Left lobe of liver (tissue), 2 donors: ENCODE measurements around the gene SMPD3. TPM values are rescaled to one million over a fixed set of nuclear protein-coding genes. Genes with fewer than 3 reads are reported as not detected.

Source experiments
- ATAC-seq: fragments of 200-7000 bp; cut with Tn5 transposase; one replicate; pipeline ENCODE4 v1.9.1; 2020; ENCODE audit warnings: mild to moderate bottlenecking, moderate library complexity
- DNase-seq: peaks from one replicate; pipeline ENCODE4 v3.0.0-alpha.2; 2020; ENCODE audit warnings: low spot score
- total RNA-seq: library from RNA; stranded (reverse); gene quantifications from one replicate; pipeline ENCODE4 v1.2.1, GENCODE V29; 2021
- donor health status: DM: no; HTN: no; CAD: no; lungs with moderate emphysema.
- donor health status: DM: no; HTN: yes; CAD: no.

Gene SMPD3
- total RNA-seq, 1 donor from 2014 or later = 32.7 TPM

- ATAC-seq = peak; percentile 88
These were observed 25.2 kb upstream of the SMPD3 start for GRCh38 chr16:68473358-68474070.

DNA sequence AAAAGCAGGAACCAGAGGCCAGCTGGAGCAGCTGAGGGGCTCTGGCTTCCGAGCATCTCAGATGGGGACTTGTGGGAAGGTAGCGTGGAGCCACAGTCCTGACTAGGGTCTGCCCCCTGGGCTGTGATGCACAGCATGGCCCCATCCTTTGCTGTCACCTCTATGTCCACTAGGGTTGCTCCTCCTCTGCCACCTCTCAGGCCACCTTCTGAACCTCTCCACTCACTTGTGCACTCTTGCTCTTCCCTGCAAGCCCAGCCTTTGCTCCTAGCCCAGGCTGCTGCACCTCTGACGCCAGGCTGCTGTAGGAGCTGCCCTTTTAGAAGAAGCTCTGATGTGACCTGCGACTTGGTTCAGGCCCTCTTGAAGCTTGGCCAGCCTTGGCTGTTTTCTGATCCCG is 24.3 kb upstream of the SMPD3 start:
- ATAC-seq = peak; percentile 15

More at GRCh38 chr16:68473358-68474070, 25.2 kb upstream of the SMPD3 start:
- DNase-seq = peak; percentile 89

GRCh38 chr16:68470461-68471150 is 22.3 kb upstream of the SMPD3 start:
- DNase-seq = no peak
- peak; percentile 27 for ATAC-seq

More for the DNA sequence above, 24.3 kb upstream of the SMPD3 start:
- DNase-seq = no peak

GRCh38 chr16:68469796-68470460 is 21.6 kb upstream of the SMPD3 start:
- DNase-seq (no peak), ATAC-seq (peak; percentile 7)

DNA sequence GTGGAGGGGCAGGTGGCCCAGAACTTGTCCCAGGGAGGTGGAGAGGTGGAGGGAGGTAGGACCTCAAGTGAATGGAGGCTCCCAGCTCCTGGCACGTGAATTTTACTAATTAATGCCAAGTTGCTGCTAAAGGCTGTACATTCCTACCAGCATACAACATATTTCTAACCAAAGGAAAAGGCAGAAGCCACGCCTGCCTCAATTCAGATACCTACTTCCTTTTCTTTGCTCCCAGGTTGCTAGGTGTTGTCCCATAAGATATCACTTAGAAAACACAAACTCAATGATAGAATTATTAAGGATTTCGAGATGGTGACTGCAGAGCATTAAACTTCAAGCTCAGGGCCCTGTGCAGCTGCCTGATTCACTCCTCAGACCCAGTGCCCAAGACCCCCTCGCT is 20.5 kb upstream of the SMPD3 start:
- ATAC-seq (no peak), DNase-seq (no peak)

DNA sequence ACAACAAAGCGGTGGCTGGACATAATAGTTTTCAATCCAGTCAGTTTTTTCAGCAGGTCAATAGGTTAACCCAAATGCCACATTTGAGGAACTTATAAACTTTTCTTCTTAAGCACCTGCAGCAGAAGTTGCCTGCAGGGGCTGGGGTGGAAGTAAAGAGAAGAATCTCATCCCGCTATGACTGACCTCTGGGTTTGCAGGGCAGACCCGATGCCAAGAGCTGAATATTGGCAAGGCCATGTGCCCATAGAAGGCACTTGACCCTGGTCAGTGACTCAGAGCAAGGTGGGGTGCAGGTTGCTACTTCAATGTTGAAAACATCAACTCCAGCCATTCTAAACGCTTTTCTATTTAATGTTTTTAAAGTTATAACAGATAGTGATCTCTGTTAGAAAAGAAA is 17.9 kb upstream of the SMPD3 start:
- no peak for DNase-seq

GRCh38 chr16:68463904-68464303 is 15.6 kb upstream of the SMPD3 start:
- ATAC-seq = no peak
- DNase-seq = no peak

More for the DNA sequence above, 17.9 kb upstream of the SMPD3 start:
- ATAC-seq = peak; percentile 55

GRCh38 chr16:68460067-68460466 is 11.8 kb upstream of the SMPD3 start:
- no peak for ATAC-seq
- no peak for DNase-seq

- no peak for ATAC-seq
- DNase-seq = no peak
These were observed 11.1 kb upstream of the SMPD3 start for GRCh38 chr16:68459457-68459856.

GRCh38 chr16:68458551-68458950 is 10.2 kb upstream of the SMPD3 start:
- no peak for DNase-seq
- ATAC-seq = no peak

DNA sequence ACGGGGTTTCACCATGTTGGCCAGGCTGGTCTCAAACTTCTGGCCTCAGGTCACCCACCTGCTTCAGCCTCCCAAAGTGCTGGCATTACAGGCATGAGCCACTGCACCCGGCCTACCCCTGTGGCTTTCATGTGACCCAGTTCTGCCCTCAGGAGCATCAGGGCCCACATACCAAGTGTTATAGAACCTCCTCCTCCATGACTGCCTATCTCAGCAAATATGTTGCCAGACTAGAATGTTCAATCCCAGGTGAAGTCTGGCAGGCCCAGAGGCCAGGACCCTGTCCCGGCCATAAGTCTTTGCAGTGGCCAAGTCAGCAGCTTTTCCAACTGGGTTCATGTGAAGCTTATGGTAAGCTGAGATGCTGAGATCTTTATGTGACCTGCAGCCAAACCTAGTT is 9.8 kb upstream of the SMPD3 start:
- DNase-seq (no peak), ATAC-seq (no peak)

- DNase-seq (no peak), ATAC-seq (no peak)
These were observed 7.3 kb upstream of the SMPD3 start for GRCh38 chr16:68455631-68456030.

DNA sequence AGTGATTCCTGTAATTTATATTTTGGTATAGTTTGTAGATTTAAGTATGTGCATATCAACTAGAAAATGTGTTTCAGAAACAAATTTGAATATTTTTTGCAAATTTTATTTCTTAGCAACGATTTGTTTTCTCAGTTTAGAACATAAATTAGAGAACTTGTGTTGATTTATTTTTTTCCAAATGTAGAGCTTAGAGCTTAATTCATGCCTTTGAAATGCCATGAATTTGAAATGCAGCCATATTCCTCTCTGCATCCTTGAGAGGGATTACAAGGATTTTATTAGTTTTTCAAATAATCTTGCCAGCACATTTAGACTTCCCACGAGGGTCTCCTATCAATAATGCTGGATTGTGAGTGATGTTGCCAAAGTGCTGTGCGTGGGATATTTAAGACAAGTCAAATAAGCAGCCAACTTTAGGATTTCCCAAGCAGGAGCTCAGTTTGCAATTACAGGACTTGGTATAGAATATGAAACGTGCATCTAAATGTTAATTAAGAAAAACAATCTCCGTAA is 6.7 kb upstream of the SMPD3 start:
- DNase-seq (no peak), ATAC-seq (no peak)

DNA sequence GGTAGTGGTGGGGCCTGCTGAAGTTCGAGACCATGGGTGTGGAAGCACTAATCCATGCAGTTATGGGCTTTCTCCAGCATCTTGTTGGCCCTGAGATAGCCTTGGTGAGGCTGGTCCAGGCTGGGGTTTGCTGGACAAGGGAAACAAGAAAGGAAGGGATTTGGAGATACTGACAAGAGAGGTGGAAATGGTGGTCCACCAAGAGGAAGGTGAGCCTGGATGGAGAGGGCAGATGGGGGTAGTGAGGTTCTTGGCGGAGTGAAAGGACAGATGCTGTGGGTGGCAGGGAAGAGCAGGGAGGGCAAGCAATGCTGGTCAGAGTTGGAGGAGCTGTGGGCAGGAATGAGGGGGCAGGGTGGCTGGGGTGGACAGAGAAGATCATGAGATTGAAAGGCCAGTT is 5.5 kb upstream of the SMPD3 start:
- ATAC-seq (no peak), DNase-seq (no peak)

DNA sequence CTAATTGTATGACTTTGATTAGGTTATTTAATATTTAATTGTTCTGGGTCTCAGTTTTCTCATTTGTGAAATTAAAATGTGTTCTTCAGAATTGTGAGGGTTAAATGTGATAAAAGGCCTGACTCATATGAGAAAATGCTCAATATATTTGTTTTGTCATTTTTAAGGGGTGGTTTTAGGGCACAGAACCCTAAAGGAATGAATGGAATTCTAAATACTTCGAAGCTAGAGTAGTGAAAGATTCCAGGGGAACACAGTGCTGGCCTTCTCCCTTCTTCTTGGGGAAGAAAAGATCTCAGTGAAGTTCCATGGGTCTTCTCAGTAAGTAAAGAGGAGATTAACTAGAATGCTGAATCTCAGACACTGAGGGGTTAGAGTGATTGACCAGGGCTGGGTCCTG is 3.9 kb upstream of the SMPD3 start:
- no peak for DNase-seq
- no peak for ATAC-seq

- no peak for ATAC-seq
- DNase-seq = no peak
These were observed 3.4 kb upstream of the SMPD3 start for GRCh38 chr16:68451676-68452075.

GRCh38 chr16:68450741-68451255 is 2.5 kb upstream of the SMPD3 start:
- no peak for ATAC-seq

GRCh38 chr16:68447653-68448359 is 502 bp downstream of the SMPD3 start:
- ATAC-seq (no peak), DNase-seq (no peak)

More at GRCh38 chr16:68450741-68451255, 2.5 kb upstream of the SMPD3 start:
- DNase-seq = no peak

DNA sequence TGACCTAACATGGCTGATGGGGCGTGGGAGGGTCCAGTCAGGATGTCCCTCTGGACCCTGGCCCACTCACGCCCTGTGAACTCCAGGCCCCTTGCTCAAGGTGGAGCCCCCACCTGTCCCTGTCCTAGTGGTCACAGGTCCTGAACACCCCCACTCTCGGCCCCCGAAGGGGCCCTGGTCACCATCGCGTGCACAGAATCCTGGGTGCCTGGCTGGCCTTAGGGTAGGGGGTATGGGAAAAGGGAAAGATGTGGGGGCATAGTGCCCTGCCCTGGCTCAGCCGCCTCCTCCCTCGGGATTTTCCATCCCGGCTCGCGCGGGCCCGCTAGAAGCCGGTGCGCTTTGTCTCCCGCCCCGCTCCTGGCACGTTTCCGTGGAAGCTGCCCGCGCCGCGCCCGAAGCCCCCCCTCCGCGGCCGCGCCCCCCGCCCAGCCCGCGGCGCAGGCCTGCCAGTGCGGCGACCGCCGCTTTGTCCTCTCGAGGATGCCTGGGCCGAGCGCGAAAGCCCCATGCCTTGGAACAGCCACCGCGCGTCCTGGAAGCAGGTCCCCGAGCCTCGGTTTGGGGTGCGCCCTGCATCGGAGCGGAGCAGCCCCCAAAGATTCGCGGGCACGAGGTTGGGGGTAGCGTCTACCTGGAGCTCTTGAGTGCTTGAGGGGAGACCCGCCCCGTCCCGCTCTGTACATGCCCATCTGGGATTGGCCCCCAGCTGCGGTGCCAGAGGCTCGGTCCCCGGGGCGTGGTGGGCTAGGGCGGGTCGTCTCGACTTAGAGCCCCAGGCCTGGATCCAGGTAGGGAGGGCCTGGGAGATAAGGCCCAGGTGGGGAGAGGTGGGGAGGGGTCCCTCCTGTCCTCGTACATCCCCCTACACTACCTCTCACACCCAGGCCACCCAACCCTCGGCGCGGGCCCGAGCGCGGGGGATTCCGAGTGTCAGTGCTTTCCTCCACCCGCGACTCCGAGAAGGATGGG is 1.3 kb downstream of the SMPD3 start:
- DNase-seq (no peak), ATAC-seq (no peak)

DNA sequence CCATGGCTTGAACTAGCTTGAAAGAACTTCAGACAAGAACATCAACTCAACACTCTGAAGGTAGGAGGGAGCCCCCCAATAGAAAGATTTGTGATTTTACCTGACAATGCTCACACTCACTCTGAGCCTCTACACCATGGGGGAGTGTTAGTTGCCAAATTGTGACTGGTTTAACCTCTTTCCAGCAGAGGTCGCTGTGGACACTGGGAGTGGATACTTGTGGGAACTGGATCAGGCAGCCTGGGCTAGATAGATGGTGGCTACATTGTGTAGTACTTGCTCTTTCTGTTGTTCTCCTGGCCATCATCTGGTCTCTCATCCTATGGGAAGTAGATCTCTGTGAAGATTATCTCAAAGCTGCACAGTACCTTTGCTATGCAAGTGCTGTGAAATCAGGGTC is 2.9 kb downstream of the SMPD3 start:
- ATAC-seq (peak; percentile 64), DNase-seq (peak; percentile 60)
